Measurements from ENCODE around the gene KPNA1. TPM values are rescaled to one million over a fixed set of nuclear protein-coding genes. Genes with fewer than 3 reads are reported as not detected.

The KPNA1 gene
- total RNA-seq, result 28.7 and 34.2 TPM in 2 replicates

DNA sequence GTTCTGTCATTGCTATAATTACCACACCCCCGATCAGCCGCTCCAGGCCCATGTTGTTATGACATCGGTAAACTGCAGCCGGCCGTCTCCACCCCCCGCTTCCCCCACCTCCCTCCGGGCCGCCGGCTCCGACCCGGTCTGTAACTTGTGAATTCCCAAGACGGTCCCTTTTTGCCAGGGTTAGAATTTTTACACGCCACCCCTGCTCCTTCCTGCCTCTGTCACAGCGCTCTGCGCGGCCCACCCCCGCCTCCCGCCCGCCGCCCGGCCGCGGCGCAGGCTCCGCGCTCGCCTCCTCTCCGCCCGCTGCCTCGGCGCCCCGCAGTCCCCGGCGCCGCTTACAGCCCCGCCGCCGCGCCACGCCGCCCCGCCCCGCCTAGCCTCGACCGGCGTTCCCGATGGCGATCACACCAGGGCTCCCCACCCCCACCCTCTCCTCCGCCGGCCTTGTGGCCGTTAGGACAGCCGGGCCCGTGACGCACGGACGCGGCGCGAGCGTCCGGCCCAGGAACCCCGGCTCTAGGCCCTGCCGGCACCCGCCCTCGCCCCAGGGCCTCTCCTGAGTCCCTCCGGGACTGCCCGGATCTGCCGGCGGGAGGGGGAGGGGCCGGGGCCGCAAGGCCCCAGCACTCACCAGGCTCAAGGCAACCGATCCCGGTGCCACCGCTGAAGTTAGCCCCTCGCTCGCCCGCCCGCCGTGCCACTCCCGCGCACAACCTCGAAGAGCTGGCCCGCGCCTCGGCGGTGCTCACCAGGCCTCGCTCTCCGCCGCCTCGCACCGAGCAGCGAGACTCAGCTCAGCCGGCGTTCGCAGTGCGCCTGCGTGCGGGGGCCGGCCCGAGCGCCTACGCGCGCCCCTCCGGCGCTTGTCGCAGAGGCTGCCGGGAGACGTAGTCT lies at the start of gene KPNA1:
Gene KPNA1 (minus strand): TSS at position 817 of the 897 bp plus-strand sequence. CDS start 18,374 bp downstream, outside the sequence.

GRCh38 chr3:122564155-122564912 lies 49.6 kb upstream of the KPNA1 start, which contains the start of the genes DTX3L and PARP9:
TSS of gene DTX3L (plus strand) at chr3:122564338. CDS start at chr3:122564427, 89 bp downstream.
TSS of gene PARP9 (minus strand) at chr3:122564300. CDS start at chr3:122559620, 4,680 bp downstream.

GRCh38 chr3:122415762-122416654 lies 98.7 kb downstream of the KPNA1 start, which contains the start of gene WDR5B:
TSS of gene WDR5B (minus strand) at chr3:122416062. CDS start at chr3:122415528, 534 bp downstream.

GRCh38 chr3:122383771-122384697 lies 130.7 kb downstream of the KPNA1 start, which contains the start of gene FAM162A:
TSS of gene FAM162A (plus strand) at chr3:122384182. CDS start at chr3:122384266, 84 bp downstream.

DNA sequence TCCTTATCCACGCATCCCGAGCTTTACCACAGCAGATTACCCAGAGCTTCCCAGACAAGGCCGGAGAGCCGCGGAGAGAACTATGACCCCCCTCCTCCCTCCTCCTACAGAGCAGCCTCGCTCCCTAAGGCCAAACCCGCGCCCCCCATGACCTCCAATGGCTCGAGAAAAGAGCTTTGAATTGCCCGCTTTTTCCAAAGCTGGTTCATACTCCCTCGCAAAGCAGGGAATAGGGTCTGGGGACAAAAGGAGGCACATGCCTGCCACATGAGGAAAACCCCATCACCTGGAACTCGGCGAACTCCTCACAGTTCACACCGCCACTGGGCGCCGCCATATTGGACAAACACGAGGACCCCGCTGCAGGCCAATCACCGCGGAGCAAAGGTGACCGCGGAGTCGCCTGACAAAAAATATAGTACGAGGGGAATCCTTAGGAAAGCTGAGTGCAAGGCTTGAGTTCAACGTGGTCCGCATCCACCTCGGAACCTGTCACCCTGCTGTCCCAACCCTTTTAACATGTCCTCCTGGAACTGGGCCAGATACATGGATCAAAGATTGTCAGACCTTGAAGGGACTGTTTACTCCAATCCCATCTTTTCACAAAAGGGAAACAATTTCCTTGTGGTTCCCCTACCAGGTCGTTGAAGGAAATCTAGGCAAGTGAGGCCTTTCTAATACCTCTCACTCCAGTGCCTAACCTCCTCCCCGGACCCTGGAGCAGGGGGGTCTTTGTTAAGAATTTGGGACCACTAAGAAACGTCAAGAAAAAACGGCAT lies 131.7 kb downstream of the KPNA1 start, which contains the start of gene MIX23:
Gene MIX23 (minus strand): TSS at position 344 of the 779 bp plus-strand sequence. CDS start 7 bp downstream, at position 337.

Small RNA genes lying within 50 kb of the gene (small RNA-seq; reads per million reads assigned to genes)
- gene AC083798.1 (not detected), gene AC096861.1 (not detected)

Other genes starting within 250 kb of the KPNA1 start
- gene CSTA, start 189.7 kb downstream of the KPNA1 start, total RNA-seq, result 0.98 and 3.3 TPM in 2 replicates
- gene MIX23, start 131.7 kb downstream of the KPNA1 start, total RNA-seq, result 36.0 and 42.4 TPM in 2 replicates
- 9.6 and 15.4 TPM in 2 replicates for gene FAM162A, start 130.8 kb downstream of the KPNA1 start, total RNA-seq
- 5.5 and 6.5 TPM in 2 replicates for gene WDR5B, start 98.9 kb downstream of the KPNA1 start, total RNA-seq
- 13.3 and 15.4 TPM in 2 replicates for gene PARP9, start 49.4 kb upstream of the KPNA1 start, total RNA-seq
- 18.6 and 19.8 TPM in 2 replicates for gene DTX3L, start 49.4 kb upstream of the KPNA1 start, total RNA-seq
- 0.20 and 0.73 TPM in 2 replicates for gene PARP15, start 62.7 kb upstream of the KPNA1 start, total RNA-seq
- gene PARP14, start 165.9 kb upstream of the KPNA1 start, total RNA-seq, result 33.4 and 36.6 TPM in 2 replicates